Measurements from ENCODE around the gene TEK. TPM values are rescaled to one million over a fixed set of nuclear protein-coding genes. Genes with fewer than 3 reads are reported as not detected.

Gene TEK
- 0.89 to 2.8 TPM (median 2.7 TPM) in 3 replicates for total RNA-seq
- long read RNA-seq, partial matches to known transcripts = 4 of 5 reads
- long read RNA-seq, other reads (novel, unspliced or antisense) = 1 of 5 reads

- no peak for DNase-seq (ENCODE audit: low spot score)
- no peaks in the 10 kb centered on the region for H3K36me3 Mint-ChIP-seq (ENCODE audit: low read depth)
- no peaks in the 10 kb centered on the region for H3K9me3 Mint-ChIP-seq (ENCODE audit: low read depth)
- no peak for TF ChIP-seq CTCF (IDR thresholded peaks at IDR 0.05)
- no peaks in the 10 kb centered on the region for H3K27me3 Mint-ChIP-seq (ENCODE audit: low read depth)
- no peak within 1 kb of the TSS for H3K27ac Mint-ChIP-seq (ENCODE audit: unreplicated experiment)
- peaks cover 11% of the 10 kb centered on the region for H3K4me1 Mint-ChIP-seq (ENCODE audit: low read depth)
- H3K4me3 Mint-ChIP-seq (ENCODE audit: unreplicated experiment) = no peak within 1 kb of the TSS
Observed at GRCh38 chr9:27108981-27109541, at the start of gene TEK. Gene TEK (plus strand): TSS chr9:27109225. CDS start chr9:27109591, 366 bp downstream.

DNA sequence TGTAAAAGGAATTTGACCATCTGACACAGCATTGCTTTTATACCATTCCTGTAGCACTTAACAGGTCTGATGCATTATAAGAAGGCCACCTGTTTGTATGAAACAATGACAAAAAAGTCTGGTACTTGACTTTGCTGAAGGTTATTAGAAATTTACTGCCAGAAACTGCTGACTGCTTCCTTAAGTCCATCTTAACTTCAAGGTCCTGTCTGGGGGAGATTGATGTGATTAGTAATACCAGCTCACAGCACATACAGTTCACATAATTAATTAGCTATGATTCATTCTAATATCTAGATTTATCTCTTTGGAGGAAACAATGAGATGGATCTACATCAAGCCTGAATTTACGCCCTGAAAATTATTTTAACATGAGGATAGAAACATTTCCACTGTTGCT, 49.6 kb upstream of the TEK start:
- H3K27me3 Mint-ChIP-seq (ENCODE audit: low read depth) = no peaks in the 10 kb centered on the region
- no peaks in the 10 kb centered on the region for H3K4me1 Mint-ChIP-seq (ENCODE audit: low read depth)
- H3K27ac Mint-ChIP-seq (ENCODE audit: unreplicated experiment) = no peak overlapping the region
- no peak for TF ChIP-seq CTCF (IDR thresholded peaks at IDR 0.05)
- H3K4me3 Mint-ChIP-seq (ENCODE audit: unreplicated experiment) = no peak overlapping the region
- no peak for DNase-seq (ENCODE audit: low spot score)
- no peaks in the 10 kb centered on the region for H3K9me3 Mint-ChIP-seq (ENCODE audit: low read depth)
- peaks cover 8% of the 10 kb centered on the region for H3K36me3 Mint-ChIP-seq (ENCODE audit: low read depth)

DNA sequence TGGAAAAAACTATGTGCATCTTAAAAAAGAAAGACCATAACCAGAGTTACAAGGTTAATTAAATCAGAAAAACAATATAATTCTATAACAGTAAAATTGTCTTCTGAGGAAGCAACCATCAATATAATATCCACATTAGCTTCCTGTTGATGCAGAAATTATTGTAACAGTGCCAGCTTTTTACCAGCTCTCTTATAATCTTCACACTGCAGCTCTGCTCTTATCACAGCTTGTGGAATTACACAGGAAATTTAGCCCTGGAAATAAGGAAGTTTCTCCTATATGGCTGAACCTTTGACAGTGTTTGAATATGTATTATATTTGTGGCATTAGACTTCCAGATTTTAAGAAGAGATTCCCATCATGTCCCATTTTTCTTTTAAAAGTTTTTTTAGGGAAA, 49.1 kb upstream of the TEK start:
- Mint-ChIP-seq H3K9me3 (ENCODE audit: low read depth) (no peaks in the 10 kb centered on the region), H3K27me3 (ENCODE audit: low read depth) (no peaks in the 10 kb centered on the region), H3K27ac (ENCODE audit: unreplicated experiment) (no peak overlapping the region), H3K36me3 (ENCODE audit: low read depth) (peaks cover 8% of the 10 kb centered on the region), H3K4me1 (ENCODE audit: low read depth) (no peaks in the 10 kb centered on the region), H3K4me3 (ENCODE audit: unreplicated experiment) (no peak overlapping the region)
- DNase-seq (ENCODE audit: low spot score) = no peak
- TF ChIP-seq CTCF (IDR thresholded peaks at IDR 0.05) = no peak

DNA sequence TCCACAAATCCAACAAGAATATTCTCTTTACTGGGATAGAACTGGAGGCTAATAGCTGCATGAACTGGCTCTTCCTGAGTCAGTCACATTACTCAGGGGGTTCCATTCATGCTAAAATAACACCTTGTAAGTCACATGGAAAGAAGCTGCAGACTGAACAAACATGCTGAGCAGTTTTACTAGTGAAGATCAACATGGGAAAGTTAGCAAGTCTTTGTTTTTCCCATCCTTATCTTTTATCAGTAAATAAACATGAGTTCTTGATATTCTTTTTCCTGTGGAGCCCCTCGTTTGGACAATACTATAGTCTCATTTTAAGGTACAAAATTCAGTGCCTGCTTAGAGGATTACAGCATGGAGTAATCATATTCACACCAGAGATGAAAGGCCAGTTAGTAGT, 43.7 kb upstream of the TEK start:
- Mint-ChIP-seq H3K27ac (ENCODE audit: unreplicated experiment) (peak overlapping the region; percentile 41), H3K36me3 (ENCODE audit: low read depth) (peaks cover 4% of the 10 kb centered on the region), H3K4me3 (ENCODE audit: unreplicated experiment) (no peak overlapping the region), H3K9me3 (ENCODE audit: low read depth) (no peaks in the 10 kb centered on the region), H3K27me3 (ENCODE audit: low read depth) (no peaks in the 10 kb centered on the region), H3K4me1 (ENCODE audit: low read depth) (peaks cover 7% of the 10 kb centered on the region)
- TF ChIP-seq CTCF (IDR thresholded peaks at IDR 0.05) = no peak
- DNase-seq (ENCODE audit: low spot score) = no peak

DNA sequence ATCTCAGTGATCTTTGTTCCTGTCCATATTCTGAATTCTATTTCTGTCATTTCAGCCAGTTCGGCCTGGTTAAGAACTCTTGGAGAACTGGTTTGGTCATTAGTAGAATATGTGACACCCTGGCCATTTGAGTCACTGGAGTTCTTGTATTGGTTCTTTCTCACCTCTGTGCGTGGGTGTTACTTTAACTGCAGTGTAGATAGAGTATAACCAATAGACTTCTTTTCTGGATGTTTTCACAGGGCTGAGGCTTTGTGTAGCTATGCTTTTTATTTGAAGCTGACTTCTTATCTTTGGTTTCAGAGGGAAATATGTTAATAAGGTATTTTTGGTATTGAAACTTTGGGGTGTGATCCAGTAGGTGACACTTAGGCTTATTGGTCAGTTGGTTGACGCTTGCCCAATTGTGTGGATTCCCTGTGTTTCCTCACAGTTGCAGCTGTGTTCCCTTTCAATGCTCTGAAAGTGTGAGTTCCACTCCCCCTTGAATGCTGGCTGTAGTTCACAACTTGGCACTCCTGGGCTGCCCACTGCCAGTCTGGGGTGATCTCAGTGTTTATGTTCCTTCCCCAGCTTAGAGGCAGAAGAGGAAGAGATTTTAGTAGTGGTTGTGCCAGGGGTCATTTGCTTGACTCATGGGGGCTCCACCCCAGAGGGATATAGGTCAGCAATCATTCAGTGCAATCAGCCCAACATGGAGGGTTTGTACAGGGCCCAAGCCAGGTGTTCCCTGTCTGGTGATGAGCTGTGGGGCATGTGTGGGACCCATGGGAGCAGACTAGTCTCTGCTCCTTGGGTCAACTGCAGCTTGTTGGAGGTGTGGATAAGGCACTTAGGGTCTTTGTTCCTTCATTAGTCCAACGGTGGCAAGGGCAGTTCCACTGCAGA, 34.9 kb upstream of the TEK start:
- no peak for TF ChIP-seq CTCF (IDR thresholded peaks at IDR 0.05)
- no peak for DNase-seq (ENCODE audit: low spot score)
- Mint-ChIP-seq H3K27me3 (ENCODE audit: low read depth) (no peaks in the 10 kb centered on the region), H3K9me3 (ENCODE audit: low read depth) (peaks cover 8% of the 10 kb centered on the region), H3K4me1 (ENCODE audit: low read depth) (no peaks in the 10 kb centered on the region), H3K27ac (ENCODE audit: unreplicated experiment) (no peak overlapping the region), H3K36me3 (ENCODE audit: low read depth) (peaks cover 5% of the 10 kb centered on the region), H3K4me3 (ENCODE audit: unreplicated experiment) (no peak overlapping the region)

All from chondrocyte (in vitro differentiated cells).